ENCODE data around the gene CDC42BPB. TPM values are rescaled to one million over a fixed set of nuclear protein-coding genes. Genes with fewer than 3 reads are reported as not detected.

The CDC42BPB gene
- total and polyA plus RNA-seq, 11 donors, result 31.1 to 124 (median 68.9) TPM

- 93 to 97% (median 95%) methylated on average over 5 of the region's 5 CpGs for WGBS, 4 donors
- H3K4me1 ChIP-seq, result peaks cover 0 to 15% (median 4%) of the 10 kb centered on the region in 12 donors
- no peaks in the 10 kb centered on the region for H3K9me3 ChIP-seq
- TF ChIP-seq POLR2A (IDR thresholded peaks at IDR 0.05) (no peak), CTCF (IDR thresholded peaks at IDR 0.05) (no peak)
- intact Hi-C loops (cut with DNase I), result loop anchor here in 1 of 10 donors (10.0 kb wide), 1 partner anchor 146 kb away; the partner anchor contains the start of gene TRAF3
- H3K27ac ChIP-seq, result no peak overlapping the region
- no peak overlapping the region for H3K4me3 ChIP-seq
- ATAC-seq (no peak), DNase-seq (no peak)
- no peaks in the 10 kb centered on the region for H3K36me3 ChIP-seq
- peaks cover 19 to 38% (median 29%) of the 10 kb centered on the region in 9 donors for H3K27me3 ChIP-seq
These were observed 136.9 kb downstream of the CDC42BPB start for GRCh38 chr14:102920273-102920997.

- intact Hi-C loops (cut with DNase I), result loop anchor here (2.0 to 10.0 kb wide), 9 partner anchors 91 to 484 kb away; partner anchors contain the start of gene TRAF3 (in 2 of the 10)
- Histone ChIP-seq H3K36me3 (no peaks in the 10 kb centered on the region), H3K27me3 (peaks cover 8 to 18% (median 15%) of the 10 kb centered on the region in 9 donors), H3K4me1 (peaks cover 0 to 10% (median 4%) of the 10 kb centered on the region in 12 donors), H3K9me3 (no peaks in the 10 kb centered on the region), H3K4me3 (no peak overlapping the region), H3K27ac (no peak overlapping the region)
- WGBS, 4 donors, result 49 to 63% (median 56%) methylated on average over 2 of the region's 2 CpGs
- no peak for ATAC-seq
- DNase-seq, result no peak
- TF ChIP-seq POLR2A (IDR thresholded peaks at IDR 0.05) (no peak), CTCF (IDR thresholded peaks at IDR 0.05) (no peak)
These were observed 138.9 kb downstream of the CDC42BPB start for GRCh38 chr14:102918438-102918837.

- peak in 2 of 4 donors; percentile 45 to 50 for ATAC-seq
- Histone ChIP-seq H3K4me1 (peaks cover 0 to 2% (median 0%) of the 10 kb centered on the region in 12 donors), H3K36me3 (no peaks in the 10 kb centered on the region), H3K4me3 (no peak overlapping the region), H3K27ac (no peak overlapping the region), H3K27me3 (peaks cover under 1 to 10% (median 7%) of the 10 kb centered on the region in 9 donors), H3K9me3 (no peaks in the 10 kb centered on the region)
- DNase-seq, result peak in 1 of 5 donors; percentile 67
- WGBS, 4 donors, result 24 to 37% (median 31%) methylated on average over 9 to 12 of the region's 12 CpGs
- TF ChIP-seq CTCF (IDR thresholded peaks at IDR 0.05) (peak; percentile 44 to 68 (median 57)), POLR2A (IDR thresholded peaks at IDR 0.05) (no peak)
- intact Hi-C loops (cut with DNase I), result loop anchor here (2.0 to 10.0 kb wide), 9 partner anchors 90 to 483 kb away; partner anchors contain the start of gene TRAF3 (in 2 of the 10)
These were observed 139.7 kb downstream of the CDC42BPB start for GRCh38 chr14:102917469-102918211.

GRCh38 chr14:102917056-102917385, 140.3 kb downstream of the CDC42BPB start:
- DNase-seq (no peak), ATAC-seq (no peak)
- no peaks in the 10 kb centered on the region for H3K36me3 ChIP-seq
- no peaks in the 10 kb centered on the region for H3K4me1 ChIP-seq
- peaks cover 0 to 4% (median under 1%) of the 10 kb centered on the region in 9 donors for H3K27me3 ChIP-seq
- intact Hi-C loops (cut with DNase I), result loop anchor here (5.0 to 10.0 kb wide), 8 partner anchors 90 to 482 kb away; partner anchors contain the start of gene TRAF3 (in 2 of the 10)
- H3K27ac ChIP-seq, result no peak overlapping the region
- TF ChIP-seq CTCF (IDR thresholded peaks at IDR 0.05), result no peak
- TF ChIP-seq POLR2A (IDR thresholded peaks at IDR 0.05), result no peak
- no peaks in the 10 kb centered on the region for H3K9me3 ChIP-seq
- 88 to 94% (median 92%) methylated on average over 2 to 6 of the region's 6 CpGs for WGBS, 4 donors
- H3K4me3 ChIP-seq, result no peak overlapping the region
